ENCODE data around the gene UBR4.

- TF ChIP-seq CTCF (IDR thresholded peaks at IDR 0.05; ENCODE audit: low read length) (no peak), EZH2phosphoT487 (IDR thresholded peaks at IDR 0.05; ENCODE audit: low read length) (no peak)
Observed at GRCh38 chr1:19251305-19252196, 41.5 kb upstream of the UBR4 start, which contains the start of the genes EMC1 and MRTO4.
